ENCODE results near the gene TBC1D16.

GRCh38 chr17:80070375-80071115 is 34.9 kb upstream of the TBC1D16 start:
- TF ChIP-seq CTCF (conservative IDR thresholded peaks at IDR 0.05; ENCODE audit: low read length) (no peak), EZH2phosphoT487 (IDR thresholded peaks at IDR 0.05; ENCODE audit: borderline replicate concordance, low read depth, low read length) (no peak)

Data from OCI-LY7 (cell line).